ENCODE measurements around the gene IL1A.

The IL1A gene

GRCh38 chr2:112764071-112765044 is 19.9 kb downstream of the IL1A start, which contains the start of gene CKAP2L:
Gene CKAP2L (minus strand): TSS chr2:112764609. CDS start chr2:112764598, 11 bp downstream.
- intact Hi-C loops (cut with DNase I) = no loop called here

GRCh38 chr2:112762276-112762675 is 22.0 kb downstream of the IL1A start:
- DNase-seq = no peak
- intact Hi-C loops (cut with DNase I) = no loop called here

More at GRCh38 chr2:112764071-112765044, 19.9 kb downstream of the IL1A start, which contains the start of gene CKAP2L:
- DNase-seq = peak; percentile 91 to 99 (median 96)

- intact Hi-C loops (cut with DNase I) = no loop called here
- DNase-seq = no peak
Observed at GRCh38 chr2:112760149-112760548, 24.1 kb downstream of the IL1A start.

- intact Hi-C loops (cut with DNase I) = no loop called here
- DNase-seq = no peak
Observed at GRCh38 chr2:112758711-112759110, 25.6 kb downstream of the IL1A start.

GRCh38 chr2:112757265-112757664 is 27.0 kb downstream of the IL1A start:
- no peak for DNase-seq
- intact Hi-C loops (cut with DNase I) = no loop called here

GRCh38 chr2:112756207-112756606 is 28.1 kb downstream of the IL1A start:
- intact Hi-C loops (cut with DNase I) = no loop called here
- no peak for DNase-seq

- DNase-seq = no peak
- intact Hi-C loops (cut with DNase I) = no loop called here
Observed at GRCh38 chr2:112755444-112755843, 28.8 kb downstream of the IL1A start.

GRCh38 chr2:112754564-112754963 is 29.7 kb downstream of the IL1A start:
- no peak for DNase-seq
- intact Hi-C loops (cut with DNase I) = loop anchor here (5.0 kb wide), 2 partner anchors 128 to 203 kb away; no protein-coding TSS in a partner anchor

GRCh38 chr2:112752667-112753066 is 31.6 kb downstream of the IL1A start:
- intact Hi-C loops (cut with DNase I) = loop anchor here (5.0 kb wide), 2 partner anchors 130 to 205 kb away; no protein-coding TSS in a partner anchor
- no peak for DNase-seq

GRCh38 chr2:112751451-112752197 is 32.7 kb downstream of the IL1A start:
- intact Hi-C loops (cut with DNase I) = loop anchor here (5.0 kb wide), 2 partner anchors 131 to 206 kb away; no protein-coding TSS in a partner anchor
- no peak for DNase-seq

GRCh38 chr2:112750560-112750843 is 33.8 kb downstream of the IL1A start:
- no peak for DNase-seq
- intact Hi-C loops (cut with DNase I) = loop anchor here (5.0 kb wide), 2 partner anchors 132 to 207 kb away; no protein-coding TSS in a partner anchor

- DNase-seq = peak; percentile 63 to 97 (median 82)
- intact Hi-C loops (cut with DNase I) = loop anchor here (1.0 to 5.0 kb wide), 3 partner anchors 132 to 207 kb away; no protein-coding TSS in a partner anchor
Observed at GRCh38 chr2:112749755-112750559, 34.3 kb downstream of the IL1A start.

GRCh38 chr2:112740527-112740926 is 43.8 kb downstream of the IL1A start:
- no peak for DNase-seq
- intact Hi-C loops (cut with DNase I) = no loop called here

GRCh38 chr2:112737542-112738232 is 46.6 kb downstream of the IL1A start:
- intact Hi-C loops (cut with DNase I) = no loop called here
- DNase-seq = no peak

GRCh38 chr2:112733871-112734270 is 50.4 kb downstream of the IL1A start:
- no peak for DNase-seq
- intact Hi-C loops (cut with DNase I) = no loop called here

- intact Hi-C loops (cut with DNase I) = no loop called here
- DNase-seq = peak in 1 of 10 donors; percentile 53
Observed at GRCh38 chr2:112733456-112733855, 50.8 kb downstream of the IL1A start.

- intact Hi-C loops (cut with DNase I) = no loop called here
- DNase-seq = no peak
Observed at GRCh38 chr2:112731479-112731878, 52.8 kb downstream of the IL1A start.

- intact Hi-C loops (cut with DNase I) = no loop called here
- peak in 1 of 10 donors; percentile 69 for DNase-seq
Observed at GRCh38 chr2:112730791-112731190, 53.5 kb downstream of the IL1A start.

- DNase-seq = no peak
- intact Hi-C loops (cut with DNase I) = no loop called here
Observed at GRCh38 chr2:112730216-112730615, 54.1 kb downstream of the IL1A start.

All from posterior cingulate gyrus (tissue), 11 donors.